DMS53 treated with DMSO at 0.1 percent for 48 hours (cell line): ENCODE results near the gene BEGAIN.

Experiments used
- DNase-seq: peaks from one replicate; lab custom pipeline; 2025; ENCODE audit not compliant: unreplicated experiment; lab: John Stamatoyannopoulos, UW

BEGAIN gene

DNA sequence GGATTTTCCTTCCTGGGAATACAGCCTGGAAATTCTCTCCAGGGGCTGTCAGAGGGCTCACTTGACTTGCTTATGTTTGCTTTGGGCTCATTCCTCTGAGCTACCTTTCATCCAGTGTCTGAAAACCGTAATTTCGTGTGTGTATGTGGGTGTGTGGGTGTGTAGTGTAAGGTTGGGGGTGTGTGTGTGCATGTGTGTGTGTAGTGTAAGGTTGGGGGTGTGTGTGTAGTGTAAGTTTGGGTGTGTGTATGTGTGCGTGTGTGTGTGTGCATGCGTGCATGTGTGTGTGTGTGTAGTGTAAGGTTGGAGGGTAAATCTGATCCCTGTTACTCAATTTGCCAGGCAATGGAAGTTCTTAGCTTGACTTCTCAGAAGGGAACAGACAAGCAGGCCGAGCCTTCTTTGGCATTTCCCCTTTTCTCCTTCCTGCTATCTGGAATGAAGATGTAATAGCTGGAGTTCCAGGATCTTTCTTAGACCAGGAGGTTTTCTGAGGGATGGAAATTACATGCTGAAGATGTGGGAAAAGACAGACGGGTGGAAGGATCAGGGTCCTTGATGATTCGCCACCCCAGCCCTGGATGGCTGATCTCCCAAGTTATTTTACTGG is 15.5 kb upstream of the BEGAIN start:
- no peak for DNase-seq

DNA sequence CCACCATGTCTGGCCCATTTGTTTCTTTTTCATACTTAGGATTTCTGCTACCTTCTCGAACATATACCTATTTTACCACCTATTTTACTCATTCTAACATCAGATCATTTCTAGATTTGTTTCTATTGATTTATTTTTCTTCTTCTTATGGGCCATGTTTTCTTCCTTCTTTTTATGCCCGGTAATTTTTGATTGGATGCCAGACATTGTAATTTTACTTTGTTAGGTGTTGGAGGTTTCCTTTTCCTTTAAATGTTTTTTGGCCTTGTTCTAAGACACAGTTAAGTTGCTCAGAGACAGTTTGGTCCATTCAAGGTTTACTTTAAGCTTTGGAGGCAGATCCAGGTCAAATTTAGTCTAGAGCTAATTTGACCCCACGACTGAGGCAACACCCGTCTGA is 14.7 kb upstream of the BEGAIN start:
- no peak for DNase-seq

DNA sequence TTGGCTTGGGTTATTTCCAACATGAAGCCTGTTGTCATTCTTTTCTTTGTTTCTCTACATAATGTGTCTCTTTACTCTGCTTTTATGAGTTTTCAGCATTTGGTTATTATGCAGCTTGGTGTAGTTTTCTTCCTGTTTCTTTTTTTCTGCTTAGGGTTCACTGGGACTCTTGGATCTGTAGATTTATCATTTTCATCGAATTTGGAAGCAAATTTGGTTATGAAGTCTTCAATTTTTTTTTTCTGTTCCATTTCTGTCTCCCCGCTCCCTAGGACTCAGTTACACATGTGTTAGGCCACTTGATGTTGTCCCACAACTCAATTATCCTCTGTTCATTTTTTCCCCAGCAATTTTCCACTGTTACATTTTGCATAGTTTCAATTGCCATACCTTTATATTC is 13.8 kb upstream of the BEGAIN start:
- DNase-seq = no peak

DNA sequence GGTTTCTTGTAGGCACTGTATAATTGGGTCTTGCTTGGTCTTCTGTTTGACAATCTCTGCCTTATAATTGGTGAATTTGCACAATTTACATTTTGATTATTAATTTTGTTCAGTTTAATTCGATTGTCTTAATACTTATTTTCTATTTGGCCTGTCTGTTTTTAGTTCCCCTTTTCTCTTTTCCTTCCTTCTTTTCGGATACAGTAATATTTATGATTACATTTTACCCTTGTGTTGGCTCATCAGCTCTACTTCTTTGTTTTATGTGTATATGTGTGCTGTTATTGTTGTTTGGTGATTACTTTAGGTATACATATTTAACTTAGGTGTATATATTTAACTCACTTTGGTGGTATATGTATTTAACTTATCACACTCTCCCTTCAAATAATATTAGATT is 12.8 kb upstream of the BEGAIN start:
- no peak for DNase-seq

DNA sequence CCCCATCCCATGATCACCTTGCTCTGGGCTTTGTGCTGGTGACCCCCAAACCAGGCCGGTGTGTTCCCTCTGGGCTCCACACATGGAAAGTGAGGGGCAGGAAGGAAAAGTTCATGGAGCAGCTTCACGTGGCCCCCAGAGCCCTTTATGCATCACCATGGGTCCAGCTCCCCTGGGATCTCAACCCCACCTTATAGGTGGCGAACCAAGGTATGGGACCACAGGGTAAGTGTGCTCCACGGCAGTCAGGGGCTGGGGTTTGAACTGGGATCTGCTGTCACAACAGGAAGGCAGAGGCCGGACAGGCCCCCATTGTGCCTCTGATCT is 7.4 kb upstream of the BEGAIN start:
- no peak for DNase-seq

DNA sequence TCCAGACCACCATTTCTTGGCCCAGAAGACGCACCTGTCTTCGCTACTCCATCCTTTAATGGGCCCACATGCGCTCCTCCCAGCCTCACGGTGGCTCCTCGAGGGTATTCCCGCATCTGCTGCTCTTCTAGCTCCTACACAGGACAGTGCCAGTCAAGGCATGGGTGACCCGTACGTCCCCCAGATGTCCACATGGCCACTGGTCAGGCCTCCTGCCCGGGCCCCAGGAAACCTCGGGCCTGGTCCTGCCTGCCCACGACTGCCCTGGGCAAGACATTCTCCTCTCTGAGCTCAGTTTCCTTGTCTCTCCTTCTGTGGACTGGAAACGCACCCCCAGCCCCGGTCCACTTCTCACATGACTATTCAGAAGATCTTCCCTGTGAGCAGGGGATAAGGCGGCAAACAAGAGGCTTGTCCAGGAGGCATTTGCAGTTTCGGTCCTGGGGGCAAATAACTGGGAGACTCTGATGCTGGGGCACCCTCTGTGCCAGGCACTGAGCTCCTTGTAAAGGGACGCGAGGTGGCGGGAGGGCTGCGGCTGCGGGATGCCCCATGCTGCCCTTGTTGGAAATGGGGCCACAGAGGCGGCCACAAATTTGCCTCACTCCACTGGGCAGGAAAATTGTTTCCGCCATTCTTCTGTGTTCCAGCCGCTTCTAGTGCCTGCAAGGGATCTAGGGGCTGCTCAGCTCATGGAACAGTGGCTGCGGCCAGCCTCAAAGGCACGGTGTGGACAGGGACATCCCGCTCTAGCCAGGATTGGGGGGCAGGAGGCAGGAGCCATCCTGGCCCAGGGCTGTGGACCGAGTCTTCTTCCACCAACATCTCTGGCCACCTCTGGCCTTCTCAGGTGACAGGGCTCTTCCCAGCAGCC is 6.8 kb upstream of the BEGAIN start:
- DNase-seq = no peak

DNA sequence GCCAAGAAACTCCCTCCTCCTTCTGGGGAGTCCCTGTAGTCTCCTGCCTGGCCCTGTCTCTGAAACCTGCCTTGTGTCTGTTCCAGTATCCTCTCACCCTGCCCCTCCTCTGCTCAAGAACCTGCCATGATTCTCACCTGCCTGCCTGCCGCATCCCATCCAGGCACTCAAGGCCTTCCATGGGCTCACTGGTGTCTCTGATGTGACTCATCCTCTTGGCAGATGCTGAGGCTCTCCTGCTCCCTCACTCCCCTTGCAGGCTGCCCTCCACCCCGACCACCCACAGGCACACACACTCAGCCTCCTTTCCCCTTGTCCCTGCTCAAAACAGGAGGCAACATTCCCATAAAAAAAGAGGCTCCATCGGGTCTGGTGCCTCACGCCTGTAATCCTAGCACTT is 5.8 kb upstream of the BEGAIN start:
- DNase-seq = no peak

DNA sequence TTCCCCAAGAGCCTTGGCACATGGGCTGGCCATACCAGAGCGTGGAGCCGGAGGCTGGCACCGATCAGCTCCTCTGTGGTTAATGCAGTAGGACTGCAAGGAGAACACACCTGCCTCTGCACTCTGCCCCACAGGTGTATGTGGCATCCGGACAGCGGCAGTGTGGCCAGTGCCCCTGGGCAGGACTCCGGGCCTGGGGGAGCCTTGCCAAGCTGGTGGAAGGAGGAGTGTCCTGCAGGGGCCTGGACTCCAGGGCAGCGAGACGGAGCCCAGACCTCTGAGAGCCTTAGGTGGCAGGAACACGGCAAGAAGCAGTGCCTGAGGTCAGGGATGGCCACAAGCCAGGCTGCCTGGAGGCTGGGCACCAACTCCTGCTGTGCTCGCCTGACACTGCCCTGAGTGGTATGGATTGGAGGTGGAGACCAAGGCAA is 5.3 kb upstream of the BEGAIN start:
- no peak for DNase-seq

DNA sequence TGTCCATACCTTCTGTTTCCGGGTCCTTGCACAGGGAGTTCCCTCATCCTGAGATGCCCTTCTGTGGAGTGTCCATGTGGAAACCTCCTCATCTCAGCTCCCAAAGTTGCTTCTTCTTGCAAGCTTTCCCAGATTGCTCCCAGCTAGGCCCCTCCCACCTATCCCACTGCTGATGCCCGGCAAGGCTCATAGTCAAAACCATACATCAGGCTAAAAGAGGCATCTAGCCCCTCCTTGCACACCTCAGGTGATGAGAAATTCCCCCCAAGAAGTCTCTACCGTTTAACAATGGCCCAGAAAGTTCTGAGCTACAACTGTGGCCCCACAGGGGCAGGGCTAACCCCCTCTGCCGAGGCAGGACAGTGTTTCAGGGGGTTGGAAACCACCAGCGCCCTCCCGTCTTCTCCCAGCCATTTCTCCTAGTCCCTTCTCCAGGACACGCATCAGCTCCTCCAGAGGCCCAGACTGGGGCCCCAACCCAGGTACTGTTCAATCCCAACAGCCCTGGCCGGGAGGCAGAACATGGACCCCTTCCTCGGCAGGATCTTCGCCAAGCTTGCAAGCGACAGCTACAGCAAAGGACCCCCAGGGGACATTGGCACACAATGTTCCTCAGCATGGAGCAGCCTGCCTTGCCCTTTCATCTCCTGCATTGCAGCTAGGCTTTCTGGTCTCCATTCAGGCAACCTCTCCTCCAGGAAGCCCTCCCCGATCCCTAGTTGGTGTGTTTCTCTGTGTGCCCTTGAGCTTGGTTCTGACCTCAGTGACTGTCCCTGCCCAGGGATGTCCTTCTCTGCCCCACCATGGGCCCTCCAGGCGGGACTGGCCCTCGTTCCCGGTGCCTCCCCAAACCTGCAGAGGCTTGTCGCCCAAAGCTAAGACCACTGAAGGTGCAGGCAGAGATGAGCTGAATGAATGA is 4.5 kb upstream of the BEGAIN start:
- DNase-seq = no peak

DNA sequence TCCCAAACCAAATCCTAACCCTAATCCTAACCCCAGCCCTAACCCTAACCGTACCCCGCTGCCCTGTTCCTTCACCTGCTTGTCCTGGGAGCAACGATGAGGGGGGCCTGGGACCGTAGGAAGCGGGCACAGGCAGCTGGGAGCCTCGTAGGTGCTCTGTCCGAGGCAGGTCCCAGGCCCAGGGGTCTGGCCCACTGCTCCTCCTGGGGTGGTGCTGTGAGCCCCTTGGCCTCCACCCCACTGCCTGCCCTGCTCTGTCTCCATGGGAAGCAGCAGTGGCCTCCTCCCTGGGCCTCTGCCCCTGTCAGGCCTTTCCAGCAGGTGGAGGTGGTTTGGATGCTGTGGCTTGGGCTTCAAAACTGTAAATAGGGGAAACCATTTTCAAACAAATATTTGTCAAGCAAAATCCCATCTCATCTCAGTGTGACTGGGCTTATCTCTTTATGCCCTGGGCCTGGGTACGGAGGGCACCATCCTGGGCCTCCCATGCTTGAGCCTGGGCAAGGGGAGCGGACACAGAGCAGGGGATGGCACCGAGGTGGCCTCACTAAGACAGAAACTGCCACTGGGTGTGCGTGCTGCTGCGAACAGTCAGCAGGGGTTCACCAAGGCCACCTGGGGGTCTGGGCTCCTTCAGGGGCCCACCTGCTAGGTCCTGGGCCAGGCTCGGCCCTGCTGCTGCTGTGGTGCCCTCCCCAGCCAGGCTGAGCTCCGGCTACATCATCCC is 3.7 kb upstream of the BEGAIN start:
- no peak for DNase-seq

DNA sequence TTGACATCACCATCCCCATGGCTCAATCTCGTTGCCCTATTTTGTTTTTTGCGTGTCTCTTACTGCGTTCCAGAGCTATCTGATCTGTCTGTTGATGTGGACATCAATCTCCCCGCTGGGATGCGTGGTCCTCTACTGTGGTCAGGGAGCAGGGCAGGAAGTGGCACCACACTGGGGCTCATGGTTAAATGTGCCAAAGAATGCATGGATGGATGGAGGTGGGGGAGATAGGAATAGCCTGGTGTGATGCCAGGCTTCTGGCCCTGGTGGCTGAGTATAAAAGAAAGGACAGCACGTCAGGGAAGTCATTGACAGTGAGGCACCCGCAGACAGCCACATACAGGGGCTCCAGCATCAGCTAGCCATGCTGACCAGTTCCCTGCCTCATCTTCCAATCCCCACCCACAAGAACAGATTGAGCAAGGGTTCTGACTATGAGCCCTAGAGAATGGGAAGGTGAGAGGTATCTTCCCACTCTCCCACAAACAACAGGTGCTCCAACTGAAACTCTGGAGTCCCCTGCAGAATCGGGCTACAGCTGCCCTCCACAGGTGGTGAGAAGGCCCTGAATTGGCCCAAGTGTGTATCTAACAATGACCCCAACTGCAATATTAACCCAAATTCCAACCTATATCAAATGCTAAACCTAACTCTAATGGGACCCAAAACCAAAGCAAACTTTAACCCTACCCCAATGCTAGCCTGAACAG is 2.7 kb upstream of the BEGAIN start:
- no peak for DNase-seq

DNA sequence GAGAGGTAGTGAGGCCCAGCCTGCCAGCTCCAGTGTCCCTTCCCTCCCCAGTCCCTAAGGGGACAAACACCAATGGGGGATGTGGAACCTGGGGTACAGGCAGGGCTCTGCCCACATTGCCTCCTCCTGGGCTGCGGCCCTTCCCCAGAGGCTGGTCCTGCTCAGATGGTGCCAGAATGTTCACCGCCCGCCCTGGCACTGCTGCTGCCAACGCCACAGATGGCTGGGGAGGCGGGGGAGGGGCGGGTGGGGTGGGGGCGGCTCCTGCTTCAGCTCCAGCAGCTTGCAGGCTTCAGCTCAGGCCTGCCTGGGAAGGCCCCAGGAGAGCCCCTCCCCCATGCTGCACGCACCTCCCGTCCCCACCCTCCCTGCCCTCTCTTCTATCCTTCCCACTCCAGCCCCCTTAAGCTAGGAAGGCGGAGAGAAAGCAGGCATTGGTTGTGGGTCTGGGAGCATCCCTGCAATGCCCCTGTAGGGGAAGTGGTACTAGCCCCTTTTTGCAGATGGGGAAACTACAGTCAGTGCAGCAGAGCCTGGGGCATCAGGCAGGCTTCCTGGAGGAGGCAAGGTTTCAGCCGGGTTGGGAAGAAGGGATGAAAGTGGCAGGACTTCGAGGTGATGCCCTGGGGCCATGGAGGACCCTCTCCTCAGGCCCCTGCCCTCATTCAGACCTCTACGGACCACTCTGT is 2.0 kb upstream of the BEGAIN start:
- DNase-seq = no peak

DNA sequence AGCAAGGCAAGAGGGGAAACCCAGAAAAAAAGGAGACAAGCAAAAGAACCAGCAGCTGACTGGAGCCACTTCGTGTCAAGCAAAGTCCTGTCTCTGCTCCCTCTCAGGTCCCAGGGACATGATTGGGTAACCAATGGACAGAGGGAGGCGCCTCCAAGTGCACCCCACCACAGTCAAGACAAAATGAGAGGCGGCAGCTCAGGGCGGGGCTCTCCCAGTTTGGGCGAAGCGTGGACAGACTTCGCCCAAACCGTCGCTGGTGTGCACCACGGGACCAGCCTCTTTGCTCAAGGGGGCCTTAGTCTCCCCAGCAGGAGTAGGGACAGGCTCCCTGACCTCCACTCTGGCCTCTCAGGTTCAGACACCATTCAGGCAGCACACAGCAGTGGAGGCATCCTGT is 1.5 kb upstream of the BEGAIN start:
- DNase-seq = no peak

DNA sequence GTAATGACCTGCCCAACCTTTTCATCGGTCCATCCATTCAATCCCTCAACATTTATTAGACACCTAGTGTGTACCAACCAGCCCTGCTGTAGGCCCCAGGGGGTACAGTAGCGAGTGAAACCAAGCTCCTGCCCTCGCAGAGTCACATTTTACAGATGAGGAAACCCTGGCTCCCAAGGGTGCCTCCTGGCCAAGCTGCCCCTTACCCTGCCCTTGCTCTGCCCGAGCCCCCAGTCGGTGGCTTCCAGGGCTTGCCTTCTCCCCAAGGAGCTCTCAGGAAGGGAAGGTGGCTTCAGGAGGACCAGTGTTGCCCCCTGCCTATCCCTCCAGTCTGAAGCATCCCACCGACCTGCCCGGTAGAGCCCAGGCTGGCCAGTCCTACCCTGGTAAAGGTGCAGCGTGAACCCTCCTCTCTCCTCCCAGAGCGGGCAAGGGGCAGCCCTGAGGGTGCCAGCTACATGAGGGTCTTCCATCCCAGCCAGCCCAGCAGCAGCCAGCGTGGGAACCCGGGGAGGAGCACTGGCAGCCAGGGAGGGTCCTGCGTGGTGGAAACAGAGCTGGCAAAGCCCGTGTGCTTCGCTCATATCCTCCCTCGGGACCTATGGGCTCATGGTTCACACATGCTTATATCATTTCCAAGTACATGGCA is 670 bp upstream of the BEGAIN start:
- no peak for DNase-seq

DNA sequence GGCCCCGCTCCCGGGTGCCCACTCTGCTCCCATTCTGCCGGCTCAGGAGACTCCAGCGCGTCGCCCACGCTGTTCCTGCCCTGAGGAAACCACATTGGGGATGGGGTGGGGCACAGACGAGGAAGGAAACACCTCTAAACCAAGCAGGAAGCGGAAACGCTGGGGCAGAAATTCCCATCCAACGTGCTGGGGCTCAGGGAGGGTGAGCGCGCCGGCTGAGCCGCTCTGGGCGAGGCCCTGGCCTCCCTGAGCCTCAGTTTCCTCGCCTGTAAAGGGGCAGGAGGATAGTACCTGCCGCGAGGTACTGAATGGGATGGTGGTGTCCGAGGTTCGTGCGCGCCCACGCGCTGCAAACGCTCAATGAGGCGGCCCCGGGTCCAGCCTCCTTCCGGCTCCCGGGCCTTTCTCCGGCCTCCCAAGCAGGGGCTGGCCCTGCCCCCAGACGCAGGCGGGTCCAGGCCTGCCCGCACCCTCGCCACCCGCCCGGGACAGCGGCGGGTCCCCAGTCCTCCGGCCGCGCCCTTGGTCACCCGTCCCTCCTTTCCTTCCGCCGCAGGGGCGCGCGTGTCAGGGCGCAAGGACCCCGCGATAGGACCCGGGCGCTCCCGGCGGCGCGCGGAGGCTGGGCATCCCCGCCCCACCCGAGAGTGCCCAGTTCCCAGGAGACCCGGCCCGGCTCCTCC is 673 bp downstream of the BEGAIN start:
- DNase-seq = no peak

DNA sequence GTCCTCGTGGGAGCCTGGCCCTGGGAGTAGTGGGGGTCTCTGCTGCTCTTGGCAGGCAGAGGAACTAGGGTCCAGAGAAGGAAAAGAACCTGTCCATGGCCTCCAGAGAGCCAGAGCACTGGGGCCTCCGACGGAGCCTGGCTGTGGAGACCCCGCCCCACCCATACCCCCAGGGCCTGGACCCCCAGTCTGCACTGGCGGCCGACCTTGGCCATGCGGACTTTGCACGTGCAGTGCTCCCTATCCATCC is 1.1 kb downstream of the BEGAIN start:
- DNase-seq = no peak

DNA sequence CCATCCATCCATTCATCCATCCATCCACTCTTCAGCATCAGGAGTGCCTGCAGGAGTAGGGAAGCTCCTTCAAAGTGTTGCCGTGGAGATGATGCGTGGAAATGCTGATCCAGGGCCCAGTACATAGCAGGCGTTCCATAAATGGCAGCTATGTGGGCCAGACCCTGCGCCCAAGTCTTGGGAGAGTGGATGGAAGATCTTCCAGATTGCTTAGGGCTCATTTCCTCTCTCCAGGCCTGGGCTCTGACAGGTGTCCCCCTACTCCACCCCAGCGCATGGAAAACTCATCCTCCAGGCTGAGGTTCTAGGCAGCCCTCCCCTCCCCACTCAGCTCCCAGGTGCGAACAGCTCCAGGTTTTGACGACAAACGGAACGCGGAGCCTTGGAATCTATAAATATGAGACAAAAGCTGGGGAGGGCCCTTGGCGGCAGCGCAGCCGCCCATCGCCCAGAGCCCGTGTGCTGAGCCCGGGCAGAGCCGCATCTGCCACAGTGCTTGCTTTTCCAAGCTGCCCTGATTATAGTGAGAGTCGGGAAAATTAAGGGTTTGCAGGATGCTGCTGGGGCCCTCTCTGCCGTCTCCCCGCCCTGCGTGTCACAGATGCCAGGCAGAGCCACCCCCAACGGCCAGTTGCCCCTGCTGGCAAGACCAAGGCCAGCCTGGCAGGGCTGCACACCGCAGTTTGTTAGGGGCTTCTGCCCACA is 1.6 kb downstream of the BEGAIN start:
- no peak for DNase-seq
